NCI-H1436 treated with DMSO at 0.1 percent for 48 hours (cell line): ENCODE data around the gene ALOX5.
"Not testable (repeated sequence)": the region's sequence is repeated elsewhere in the genome, so short reads cannot be mapped to it uniquely, and the experiment has no call there.

ENCODE experiments used
- DNase-seq: peaks from one replicate; lab custom pipeline; 2025; lab: John Stamatoyannopoulos, UW

The ALOX5 gene

DNA sequence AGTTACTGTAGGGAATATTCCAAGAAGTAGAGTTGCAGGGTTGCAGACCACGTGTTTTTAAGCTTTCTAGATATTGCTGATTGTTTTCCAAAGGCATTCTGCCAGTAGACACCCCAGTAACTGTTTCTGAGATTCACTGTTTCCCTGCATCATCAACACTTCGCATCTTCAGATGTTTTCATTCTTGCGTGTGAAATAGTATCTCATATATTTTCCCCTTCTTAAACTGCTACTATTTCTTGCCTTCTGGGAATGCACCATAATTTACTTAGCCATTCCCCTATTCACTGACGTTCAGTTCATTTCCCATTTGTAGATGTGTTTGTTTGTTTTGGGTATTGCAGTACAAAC lies 30.7 kb downstream of the ALOX5 start:
- no peak for DNase-seq

DNA sequence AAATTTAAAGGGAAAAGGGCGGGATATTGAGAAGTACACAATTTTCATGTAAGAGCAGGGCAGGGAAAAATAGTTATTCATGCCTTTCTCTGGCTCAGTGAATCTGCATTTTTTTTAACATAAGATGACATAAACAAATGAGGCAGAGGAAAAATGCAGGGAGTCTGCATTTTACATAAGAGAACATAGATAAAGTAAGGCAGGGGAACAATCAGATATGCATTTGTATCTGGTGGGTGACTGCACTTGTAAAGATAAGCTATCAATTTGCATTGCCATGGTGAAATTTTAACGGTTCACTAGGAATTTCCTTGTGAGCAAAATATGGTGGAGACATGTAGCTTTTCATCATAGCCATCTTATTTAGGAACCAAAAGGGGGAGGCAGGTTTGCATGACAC lies 33.5 kb downstream of the ALOX5 start:
- DNase-seq, result no peak

DNA sequence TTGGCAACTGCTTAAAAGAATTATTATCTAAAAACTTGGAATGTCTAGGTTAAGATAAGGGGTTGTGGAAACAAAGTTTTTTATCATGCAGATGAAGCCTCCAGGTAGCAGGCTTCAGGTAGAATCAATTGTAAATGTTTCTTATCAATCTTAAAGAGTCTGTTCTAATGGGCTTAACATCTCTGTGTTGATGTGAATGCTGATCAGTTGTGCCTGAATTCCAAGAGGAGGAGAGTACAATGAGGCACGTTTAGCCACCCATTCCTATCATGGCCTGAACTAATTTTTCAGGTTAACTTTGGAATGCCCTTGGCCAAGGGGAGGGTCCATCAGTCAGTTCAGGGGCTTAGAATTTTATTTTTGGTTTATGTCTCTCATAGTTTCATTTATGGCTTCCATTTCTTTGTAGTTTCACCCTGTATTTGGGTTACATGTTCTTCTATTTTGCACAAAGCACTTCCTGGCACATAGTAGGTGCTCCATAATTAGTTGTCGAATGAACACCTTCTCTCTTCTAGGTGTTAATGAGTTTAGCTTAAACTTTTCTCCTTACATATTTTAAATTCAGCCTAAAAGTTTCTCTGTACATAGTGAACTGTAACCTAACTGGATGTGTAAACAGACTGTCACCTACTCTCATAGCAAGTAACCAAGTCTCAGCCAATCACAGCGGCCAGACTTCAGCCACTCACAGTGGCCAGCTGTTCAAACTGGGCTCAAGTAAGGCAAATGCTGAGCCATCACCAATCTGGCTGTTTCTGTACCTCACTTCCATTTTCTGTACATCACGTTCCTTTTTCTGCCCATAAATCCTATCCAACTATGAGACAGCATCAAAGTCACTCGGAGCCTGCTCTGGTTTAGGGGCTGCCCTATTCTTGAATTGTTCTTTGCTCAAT lies 34.7 kb downstream of the ALOX5 start:
- no peak for DNase-seq

DNA sequence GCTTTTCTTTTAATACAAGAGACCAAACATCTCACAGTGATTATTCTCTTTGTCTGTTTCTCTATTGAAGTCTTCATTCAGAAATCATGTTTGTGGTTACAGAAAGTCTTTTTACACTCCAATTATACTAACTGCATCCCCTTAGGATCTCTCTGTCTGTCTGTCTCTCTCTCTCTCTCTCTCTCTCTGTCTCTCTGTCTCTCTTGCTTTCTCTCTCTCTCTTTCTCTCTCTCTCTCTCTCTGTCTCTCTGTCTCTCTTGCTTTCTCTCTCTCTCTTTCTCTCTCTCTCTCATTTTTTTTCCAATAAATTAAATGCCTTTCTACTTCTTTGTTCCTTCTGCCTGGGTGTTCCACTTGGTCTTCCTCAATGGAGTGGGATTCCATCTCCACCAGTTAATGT lies 35.3 kb downstream of the ALOX5 start:
- not testable (repeated sequence) for DNase-seq

DNA sequence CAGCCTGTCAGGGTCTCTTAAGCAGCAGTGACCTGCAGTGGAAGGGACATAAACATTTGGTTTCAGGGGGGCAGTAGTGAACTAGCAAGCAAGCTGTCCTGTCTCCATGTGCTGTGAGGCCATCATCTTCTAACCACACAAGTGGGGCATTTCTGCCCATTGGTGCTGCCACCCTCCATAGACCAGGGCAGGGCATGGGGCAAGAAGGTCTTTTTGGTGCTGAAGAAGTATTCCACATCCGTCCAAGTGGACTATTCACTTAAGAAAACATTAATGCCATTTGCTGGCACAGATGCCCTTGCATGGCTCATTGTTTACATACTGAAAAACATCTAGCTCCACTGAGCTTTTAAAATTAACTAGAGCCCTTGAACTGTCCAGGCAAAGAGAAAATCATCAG lies 35.8 kb downstream of the ALOX5 start:
- DNase-seq, result no peak

DNA sequence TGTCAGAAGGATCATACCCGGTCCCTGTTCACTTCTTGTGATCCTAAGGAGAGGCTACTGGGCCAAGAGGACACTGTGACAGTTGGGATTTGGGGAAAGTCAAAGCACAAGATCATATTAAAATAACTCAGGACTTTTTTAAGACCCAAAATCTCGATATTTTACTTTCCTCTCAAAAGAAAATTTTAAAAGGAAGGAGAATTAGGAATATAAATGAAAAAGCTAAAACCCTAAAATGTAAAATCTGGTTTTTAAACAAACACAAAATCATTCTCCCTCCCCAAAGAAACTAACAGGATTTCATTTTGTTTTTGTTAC lies 36.4 kb downstream of the ALOX5 start:
- no peak for DNase-seq

DNA sequence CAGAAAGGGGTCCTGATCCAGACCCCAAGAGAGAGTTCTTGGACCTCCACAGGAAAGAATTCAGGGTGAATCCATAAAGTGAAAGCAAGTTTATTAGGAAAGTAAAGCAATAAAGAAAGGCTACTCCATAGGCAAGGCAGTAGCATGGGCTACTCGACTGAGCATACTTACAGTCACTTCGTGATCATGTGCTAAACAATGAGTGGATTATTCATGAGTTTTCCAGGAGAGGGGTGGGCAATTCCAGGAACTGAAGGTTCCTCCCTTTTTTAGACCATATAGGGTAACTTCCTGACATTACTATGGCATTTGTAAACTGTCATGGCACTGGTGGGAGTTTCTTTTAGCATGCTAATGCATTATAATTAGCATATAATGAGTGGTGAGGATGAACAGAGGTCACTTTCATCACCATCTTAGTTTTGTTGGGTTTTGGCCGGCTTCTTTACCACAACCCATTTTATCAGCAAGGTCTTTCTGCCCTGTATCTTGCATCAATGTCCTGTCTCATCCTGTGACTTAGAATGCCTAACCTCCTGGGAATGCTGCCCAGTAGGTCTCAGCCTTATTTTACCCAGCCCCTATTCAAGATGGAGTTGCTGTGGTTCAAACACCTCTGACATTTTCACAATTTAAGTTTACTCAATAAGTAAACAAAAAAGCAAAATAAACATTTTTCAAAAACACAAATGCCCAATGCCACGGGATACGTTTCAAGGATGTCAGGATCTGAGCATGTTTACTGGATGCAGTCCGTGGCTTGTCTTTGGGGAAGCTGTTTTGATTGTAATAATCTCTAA lies 37.0 kb downstream of the ALOX5 start:
- no peak for DNase-seq

DNA sequence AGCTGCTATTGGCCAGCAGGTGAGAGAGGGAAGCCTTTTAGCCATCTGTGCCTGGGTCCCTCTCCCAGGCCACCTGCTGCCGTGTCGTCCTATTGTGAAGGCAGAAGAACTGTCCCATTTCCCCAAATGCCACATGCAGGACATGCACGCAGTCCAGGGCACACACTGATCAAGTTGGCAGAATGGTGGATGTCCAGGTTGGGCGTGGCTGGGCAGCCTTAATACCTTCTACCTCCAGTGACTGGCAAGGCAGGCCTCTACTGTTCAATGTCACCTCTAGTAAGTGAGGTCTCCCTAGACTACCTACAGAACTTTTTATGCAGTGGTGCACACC lies 37.6 kb downstream of the ALOX5 start:
- no peak for DNase-seq

DNA sequence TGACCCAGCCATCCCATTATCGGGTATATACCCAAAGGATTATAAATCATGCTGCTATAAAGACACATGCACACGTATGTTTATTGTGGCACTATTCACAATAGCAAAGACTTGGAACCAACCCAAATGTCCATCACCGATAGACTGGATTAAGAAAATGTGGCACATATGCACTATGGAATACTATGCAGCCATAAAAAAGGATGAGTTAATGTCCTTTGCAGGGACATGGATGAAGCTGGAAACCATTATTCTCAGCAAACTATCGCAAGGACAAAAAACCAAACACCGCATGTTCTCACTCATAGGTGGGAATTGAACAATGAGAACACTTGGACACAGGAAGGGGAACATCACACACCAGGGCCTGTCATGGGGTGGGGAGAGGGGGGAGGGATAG lies 41.0 kb downstream of the ALOX5 start:
- not testable (repeated sequence) for DNase-seq

DNA sequence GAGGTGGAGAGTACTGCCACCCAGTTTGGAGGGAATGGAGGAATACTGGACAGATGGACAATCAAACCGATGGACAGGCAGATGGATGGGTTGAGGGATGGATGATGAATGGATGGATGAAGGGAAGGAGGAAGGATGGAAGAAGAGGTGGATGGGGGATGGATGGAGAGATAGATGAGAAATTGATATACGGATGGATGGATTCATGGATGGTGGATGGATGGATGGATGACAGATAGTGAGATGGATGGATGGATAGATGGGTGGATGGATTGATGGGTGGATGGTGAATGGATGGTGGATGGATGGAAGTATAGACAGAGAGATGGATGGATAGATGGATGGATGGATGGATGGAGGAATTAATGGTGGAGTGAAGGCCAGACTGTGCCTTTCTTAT lies 42.6 kb downstream of the ALOX5 start:
- DNase-seq, result no peak

DNA sequence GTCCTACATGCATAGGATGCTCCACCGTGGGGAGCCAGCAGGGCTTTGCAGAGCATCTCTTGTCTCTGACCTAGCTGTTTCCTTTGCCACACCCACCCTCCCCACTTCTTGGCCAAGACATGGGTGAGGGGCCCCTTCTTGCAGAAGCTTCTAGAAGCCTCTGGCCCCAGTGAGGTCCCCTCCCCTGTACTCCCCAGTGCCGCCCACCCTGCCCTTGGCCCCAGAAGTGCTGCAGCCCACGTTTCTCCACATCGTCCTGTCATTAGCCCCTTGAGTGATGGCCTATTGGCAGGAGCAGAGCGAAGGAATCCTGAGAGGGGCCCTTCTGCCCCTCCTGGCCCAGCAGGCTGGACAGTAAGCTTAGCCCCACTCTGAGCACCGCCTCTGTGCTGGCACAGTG lies 43.7 kb downstream of the ALOX5 start:
- no peak for DNase-seq

DNA sequence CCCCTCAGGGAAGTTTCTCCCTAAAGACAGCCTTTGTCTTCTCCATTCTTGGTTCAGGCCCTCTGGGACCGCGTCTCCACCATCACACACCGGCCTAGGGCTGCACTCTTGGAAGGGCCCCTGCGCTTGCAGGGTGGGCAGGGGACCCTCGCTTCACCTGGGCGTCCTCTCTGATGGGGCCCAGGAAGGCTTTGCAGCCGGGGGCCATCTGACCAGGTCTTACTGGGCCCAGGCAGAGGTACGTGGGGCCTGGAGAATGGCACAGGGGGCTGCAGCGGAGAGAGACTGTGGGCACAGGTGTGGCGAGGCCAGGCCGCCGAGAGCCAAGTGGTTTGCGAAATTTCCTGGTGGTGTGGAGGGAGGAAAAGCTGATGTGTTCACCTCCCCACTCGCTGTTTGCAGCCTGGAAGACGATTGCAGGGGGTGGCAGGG lies 44.4 kb downstream of the ALOX5 start:
- no peak for DNase-seq

DNA sequence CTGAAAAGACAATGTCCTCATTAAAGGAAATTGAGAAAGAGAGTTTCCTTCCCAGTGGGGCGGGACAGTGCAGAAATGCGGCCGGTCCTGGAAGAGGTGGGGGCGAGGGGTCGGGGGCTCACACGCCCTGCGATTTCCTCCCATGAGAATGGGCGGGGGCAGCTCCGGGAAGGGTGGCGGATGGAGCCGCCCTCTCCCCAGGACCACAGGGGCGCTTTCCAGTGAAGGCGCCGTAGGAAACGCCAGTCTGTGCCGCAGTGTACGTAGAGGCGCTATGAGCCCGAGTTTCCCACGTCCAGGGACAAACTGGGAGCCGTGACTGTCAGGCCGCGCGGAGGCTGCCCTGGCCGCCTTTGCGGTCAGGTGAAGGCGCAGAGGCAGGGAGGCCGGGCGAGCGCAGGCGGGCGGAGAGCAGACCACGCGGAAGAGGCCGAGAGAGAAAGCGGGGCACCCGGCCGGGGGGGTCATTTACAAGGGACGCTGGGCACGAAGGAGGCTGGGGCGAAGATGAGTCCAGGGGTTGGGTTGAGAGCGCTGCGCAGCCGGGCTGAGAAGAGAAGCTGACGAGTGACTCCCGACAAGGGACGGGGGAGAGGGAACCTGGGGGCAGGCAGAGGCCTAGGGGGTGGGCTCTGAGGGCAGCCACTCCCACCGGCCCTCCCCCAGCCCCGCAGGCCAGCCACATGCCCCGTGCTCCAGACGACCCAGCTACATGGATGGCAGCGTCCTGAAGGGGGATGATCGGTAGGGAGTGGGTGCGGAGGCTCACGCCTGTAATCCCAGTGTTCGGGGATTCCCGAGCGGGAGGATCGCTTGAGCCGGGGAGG lies 45.0 kb downstream of the ALOX5 start:
- DNase-seq, result no peak

DNA sequence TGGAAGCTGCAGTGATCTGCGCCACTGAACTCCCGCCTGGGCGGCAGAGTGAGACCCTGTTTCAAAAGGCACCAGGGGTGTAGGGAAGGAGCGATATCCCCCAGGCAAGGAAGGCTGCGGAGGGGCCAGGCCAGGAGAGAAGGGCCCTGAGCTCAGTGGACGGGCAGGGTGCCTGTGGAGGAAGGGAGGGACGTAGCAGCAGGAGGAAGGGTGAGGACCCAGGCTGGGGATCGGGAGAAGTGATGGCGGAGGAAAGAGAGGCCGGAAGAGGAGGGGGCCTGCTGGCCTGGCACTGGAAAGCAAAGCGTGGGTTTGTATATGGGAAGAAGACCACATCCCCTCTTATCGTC lies 45.6 kb downstream of the ALOX5 start:
- no peak for DNase-seq

DNA sequence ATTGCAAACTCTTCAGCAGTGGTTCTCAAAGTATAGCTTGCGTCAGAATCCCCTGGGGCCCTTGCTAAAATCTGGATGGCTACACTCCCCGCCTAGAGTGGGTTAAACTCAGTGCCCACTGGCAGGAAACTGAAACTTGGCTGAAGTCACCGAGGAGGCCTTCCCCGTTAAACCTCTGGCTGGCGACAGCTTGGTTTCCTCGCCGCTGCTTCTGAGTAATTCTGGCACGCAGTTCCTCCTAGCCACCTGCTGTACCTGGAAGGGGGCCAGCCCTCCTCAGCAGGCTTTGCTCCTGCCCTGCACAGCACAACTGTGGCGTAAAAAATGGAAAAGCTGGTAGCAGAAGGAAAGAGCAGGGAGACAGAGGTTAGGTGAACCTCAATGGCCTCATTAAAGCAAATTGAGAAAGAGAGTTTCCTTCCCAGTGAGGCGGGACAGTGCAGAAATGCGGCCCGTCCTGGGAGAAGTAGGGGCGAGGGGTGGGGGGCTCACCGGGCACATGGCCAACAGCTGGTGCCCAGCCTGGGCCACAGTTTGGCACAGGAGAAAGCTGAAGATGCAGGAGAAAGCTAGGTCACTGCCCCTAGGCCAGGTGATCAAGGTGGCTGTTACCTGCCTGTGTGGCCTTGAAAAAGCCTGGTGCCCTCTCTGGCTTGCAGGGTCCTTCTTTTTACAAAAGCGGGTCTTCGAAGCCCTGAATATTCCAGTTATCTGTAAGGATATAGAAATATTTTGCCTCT lies 46.6 kb downstream of the ALOX5 start:
- no peak for DNase-seq

DNA sequence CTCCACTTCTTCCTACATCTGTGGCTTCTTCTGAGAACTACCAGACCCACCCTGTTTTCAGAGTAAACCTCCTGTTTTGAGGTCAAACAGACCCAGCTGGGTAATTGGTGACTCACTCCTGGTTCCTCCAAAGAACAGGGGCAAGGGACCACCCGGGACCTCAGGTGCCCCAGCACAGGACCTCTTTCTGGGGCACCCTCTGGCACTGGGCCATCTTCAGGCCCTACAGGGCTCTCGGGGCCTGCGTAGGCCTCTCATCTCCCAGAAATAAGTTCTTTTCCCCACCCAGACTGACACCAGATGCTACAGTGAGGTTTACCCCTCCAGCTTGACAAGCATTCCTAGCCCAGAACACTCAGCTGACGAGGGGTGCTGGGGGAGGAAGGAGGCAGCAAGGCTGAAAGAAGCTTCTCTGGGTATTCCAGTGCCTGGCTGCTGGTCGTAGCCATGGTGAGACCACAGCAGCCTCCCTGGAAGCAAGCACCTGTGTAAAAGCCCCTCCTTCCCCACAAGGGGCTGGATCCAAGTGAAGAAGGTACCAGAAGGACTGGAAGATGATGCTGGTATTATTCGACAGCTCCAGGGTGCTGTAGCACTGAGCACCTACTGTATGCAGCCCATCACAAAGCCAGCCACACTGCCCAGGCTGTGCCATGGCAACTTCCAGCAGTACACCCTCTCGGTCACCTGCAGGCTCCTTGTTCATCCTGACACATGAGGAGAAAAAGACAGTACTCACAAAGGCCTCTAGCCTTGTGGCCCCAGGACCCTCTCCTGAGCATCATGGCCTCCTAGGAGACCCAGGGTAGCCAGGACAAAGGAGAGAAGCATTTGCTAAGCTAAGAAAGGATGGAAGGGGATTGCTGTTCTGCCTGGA lies 47.4 kb downstream of the ALOX5 start:
- no peak for DNase-seq

DNA sequence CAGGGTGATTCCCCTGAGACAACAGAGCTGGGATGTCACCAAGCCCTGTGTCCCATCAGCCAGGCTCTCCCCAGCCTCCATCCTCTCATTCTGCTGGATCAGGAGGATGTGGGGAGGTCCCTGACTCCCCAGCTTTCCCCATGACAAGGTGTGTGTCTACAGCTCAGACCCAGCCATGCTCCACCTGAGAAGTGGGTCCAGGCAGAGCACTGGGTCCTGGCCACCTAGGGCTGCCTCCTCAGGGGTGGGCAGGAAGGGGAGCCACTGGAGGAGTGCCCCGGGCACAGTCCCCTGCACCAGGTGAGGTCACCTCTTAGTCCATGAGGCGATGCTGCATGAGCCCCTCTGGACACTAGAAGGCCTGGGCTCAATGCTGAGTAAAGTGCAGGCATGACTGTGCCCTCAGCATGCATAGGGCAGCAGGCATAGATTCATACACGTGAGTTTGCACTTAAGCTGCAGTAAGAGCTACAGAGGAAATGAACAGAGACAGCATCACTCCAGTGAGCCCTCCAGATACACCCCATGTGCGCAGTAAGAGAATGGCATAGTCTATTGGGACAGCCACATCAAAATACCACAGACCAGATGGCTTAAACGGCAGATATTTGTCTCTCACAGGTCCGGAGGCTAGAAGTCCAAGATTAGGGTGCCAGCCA lies 48.3 kb downstream of the ALOX5 start:
- no peak for DNase-seq

DNA sequence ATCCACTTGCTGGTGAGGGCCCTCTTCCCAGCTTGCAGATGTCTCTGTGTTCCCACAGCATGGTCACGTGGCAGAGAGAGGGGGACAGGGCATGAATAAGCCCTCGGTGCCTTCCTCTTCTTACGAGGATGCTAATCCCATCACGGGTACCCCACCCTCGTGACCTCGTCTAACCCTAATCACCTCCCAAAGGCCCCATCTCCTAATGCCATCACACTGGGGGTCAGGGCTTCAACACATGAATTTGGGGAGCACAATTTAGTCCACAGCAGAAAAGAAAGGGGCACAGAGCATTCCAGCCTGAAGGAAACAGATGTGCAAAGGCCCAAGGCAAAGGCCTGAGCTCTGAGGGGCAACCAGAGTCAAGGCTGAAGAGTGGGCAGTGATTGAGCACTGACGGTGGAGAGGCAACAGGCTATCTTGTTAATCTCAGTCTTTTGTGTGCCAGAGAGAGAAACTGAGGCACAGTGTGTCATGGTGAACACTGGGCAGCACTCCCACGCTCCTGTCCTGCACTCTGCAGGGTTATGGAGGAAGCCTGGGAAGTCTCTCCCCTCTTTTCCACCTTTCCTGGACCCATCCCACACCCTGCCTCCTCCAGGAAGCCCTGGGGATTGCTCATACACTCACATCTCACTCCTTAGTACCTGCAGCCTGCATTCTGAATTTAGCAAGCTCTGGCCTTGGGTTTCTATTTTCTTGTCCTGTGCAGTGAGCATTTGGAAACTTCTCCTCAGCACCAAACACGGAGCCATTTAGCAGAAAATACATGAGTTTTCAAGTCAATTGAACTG lies 49.0 kb downstream of the ALOX5 start:
- DNase-seq, result no peak

DNA sequence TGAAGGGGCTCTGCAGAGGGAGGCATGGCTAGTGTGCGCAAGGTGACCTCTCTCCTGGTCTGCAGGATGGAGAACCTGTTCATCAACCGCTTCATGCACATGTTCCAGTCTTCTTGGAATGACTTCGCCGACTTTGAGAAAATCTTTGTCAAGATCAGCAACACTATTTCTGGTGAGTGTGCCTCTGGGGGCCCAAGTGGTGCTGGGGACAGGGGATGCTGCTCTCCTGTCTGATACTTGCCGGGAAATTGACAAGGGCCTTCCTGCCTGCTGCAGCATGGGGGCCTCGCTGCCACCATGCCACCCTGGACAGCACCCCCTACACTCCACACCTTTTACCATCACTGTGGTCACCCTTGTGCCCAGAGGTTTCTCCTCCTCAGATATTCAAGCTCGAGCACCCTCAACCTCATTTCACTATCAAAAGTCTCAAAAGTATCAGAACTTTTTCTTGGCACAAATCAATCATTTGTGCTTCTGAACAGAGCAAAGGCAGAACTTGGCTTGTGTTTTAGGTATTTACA lies 50.0 kb downstream of the ALOX5 start:
- no peak for DNase-seq
